RWPE2 (cell line): Measurements from ENCODE around the gene LIFR.

Experiments used
- ATAC-seq: fragments of 200-7000 bp; cut with Tn5 transposase; 3 replicates; pipeline ENCODE4 v1.9.1; 2021; ENCODE audit warnings: low read depth
- DNase-seq: peaks from one replicate; pipeline ENCODE4 v3.0.0-alpha.2; 2020; ENCODE audit warnings: low spot score
- H3K27ac ChIP-seq: fragments of 450-650 bp; 2 replicates; pipeline ENCODE4 v1.5.1; 2017; ENCODE audit warnings: mild to moderate bottlenecking; ENCODE audit not compliant: poor library complexity, severe bottlenecking
- H3K27me3 ChIP-seq: fragments of 250-450 bp; sonication (Bioruptor Pico); 2 replicates; pipeline ENCODE4 v1.5.1; 2021; ENCODE audit warnings: mild to moderate bottlenecking, moderate library complexity; ENCODE audit not compliant: insufficient read depth, poor library complexity, severe bottlenecking
- H3K36me3 ChIP-seq: fragments of 250-450 bp; sonication (Bioruptor Pico); 2 replicates; pipeline ENCODE4 v1.5.1; 2020; ENCODE audit warnings: low read depth, mild to moderate bottlenecking, moderate library complexity
- H3K4me1 ChIP-seq: fragments of 250-450 bp; sonication (Bioruptor Pico); 2 replicates; pipeline ENCODE4 v1.5.1; 2021; ENCODE audit warnings: mild to moderate bottlenecking, moderate library complexity; ENCODE audit not compliant: insufficient read depth, poor library complexity, severe bottlenecking
- H3K4me3 ChIP-seq: fragments of 250-450 bp; sonication (Bioruptor Pico); 2 replicates; pipeline ENCODE4 v1.5.1; 2021; ENCODE audit warnings: mild to moderate bottlenecking, moderate library complexity; ENCODE audit not compliant: severe bottlenecking
- H3K9me3 ChIP-seq: fragments of 250-450 bp; sonication (Bioruptor Pico); 2 replicates; pipeline ENCODE4 v1.5.1; 2021; ENCODE audit warnings: mild to moderate bottlenecking, moderate library complexity; ENCODE audit not compliant: severe bottlenecking
- TF ChIP-seq, protein P1 (sequence below): fragments of 450-650 bp; IDR thresholded peaks from one replicate; pipeline ENCODE4 v1.5.1; 2017; ENCODE audit warnings: mild to moderate bottlenecking, moderate library complexity; ENCODE audit not compliant: poor library complexity, severe bottlenecking

Gene LIFR

GRCh38 chr5:38478878-38479277, 77.6 kb downstream of the LIFR start:
- Histone ChIP-seq H3K4me1 (peaks cover 3% of the 10 kb centered on the region), H3K36me3 (no peaks in the 10 kb centered on the region), H3K27me3 (no peaks in the 10 kb centered on the region), H3K9me3 (no peaks in the 10 kb centered on the region), H3K27ac (no peak overlapping the region), H3K4me3 (no peak overlapping the region)
- ATAC-seq (no peak), DNase-seq (no peak)
- TF ChIP-seq, protein P1, sequence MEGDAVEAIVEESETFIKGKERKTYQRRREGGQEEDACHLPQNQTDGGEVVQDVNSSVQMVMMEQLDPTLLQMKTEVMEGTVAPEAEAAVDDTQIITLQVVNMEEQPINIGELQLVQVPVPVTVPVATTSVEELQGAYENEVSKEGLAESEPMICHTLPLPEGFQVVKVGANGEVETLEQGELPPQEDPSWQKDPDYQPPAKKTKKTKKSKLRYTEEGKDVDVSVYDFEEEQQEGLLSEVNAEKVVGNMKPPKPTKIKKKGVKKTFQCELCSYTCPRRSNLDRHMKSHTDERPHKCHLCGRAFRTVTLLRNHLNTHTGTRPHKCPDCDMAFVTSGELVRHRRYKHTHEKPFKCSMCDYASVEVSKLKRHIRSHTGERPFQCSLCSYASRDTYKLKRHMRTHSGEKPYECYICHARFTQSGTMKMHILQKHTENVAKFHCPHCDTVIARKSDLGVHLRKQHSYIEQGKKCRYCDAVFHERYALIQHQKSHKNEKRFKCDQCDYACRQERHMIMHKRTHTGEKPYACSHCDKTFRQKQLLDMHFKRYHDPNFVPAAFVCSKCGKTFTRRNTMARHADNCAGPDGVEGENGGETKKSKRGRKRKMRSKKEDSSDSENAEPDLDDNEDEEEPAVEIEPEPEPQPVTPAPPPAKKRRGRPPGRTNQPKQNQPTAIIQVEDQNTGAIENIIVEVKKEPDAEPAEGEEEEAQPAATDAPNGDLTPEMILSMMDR = no peak

DNA sequence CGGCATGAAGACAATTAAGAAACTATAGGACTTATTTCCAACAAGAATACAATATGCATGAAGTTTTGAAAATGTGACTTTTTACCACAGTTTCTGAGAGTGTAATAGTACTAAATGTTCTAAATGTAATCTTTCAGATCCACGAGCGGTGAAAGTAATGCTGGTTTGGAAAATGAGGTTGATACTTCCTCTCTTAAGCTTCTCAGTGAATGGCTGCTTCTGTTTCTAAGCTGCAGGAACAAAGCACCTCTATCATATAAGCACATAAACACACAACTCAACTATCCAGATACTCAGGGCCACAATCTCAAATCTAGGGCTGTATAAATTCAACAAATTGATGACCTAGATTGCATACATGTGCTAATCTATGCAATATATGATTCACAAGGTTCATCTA, 78.3 kb downstream of the LIFR start:
- no peak overlapping the region for H3K4me3 ChIP-seq
- DNase-seq (no peak), ATAC-seq (no peak)
- TF ChIP-seq, protein P1 = no peak
- no peaks in the 10 kb centered on the region for H3K27me3 ChIP-seq
- no peaks in the 10 kb centered on the region for H3K36me3 ChIP-seq
- H3K4me1 ChIP-seq = peaks cover 3% of the 10 kb centered on the region
- H3K9me3 ChIP-seq = no peaks in the 10 kb centered on the region
- H3K27ac ChIP-seq = no peak overlapping the region

DNA sequence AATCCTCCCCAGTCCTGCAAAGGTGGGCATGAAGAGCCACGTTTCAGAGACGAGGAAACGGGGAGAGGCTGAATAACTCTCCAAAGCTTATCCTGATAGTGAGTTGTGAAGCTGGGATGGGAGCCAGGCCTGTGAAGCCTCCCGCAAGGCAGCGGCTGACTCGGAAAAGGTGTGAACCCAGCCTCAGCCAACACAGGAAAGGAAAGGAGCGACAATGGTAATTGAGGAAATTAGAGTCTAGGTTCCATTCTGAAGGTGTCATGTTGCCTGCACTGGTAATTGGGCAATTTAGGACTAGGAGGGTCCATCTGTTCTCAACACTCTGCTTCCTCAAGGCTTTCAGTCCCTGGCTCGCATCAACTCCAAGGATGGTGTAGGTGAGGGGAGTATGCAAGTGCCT, 83.4 kb downstream of the LIFR start:
- Histone ChIP-seq H3K27me3 (no peaks in the 10 kb centered on the region), H3K9me3 (no peaks in the 10 kb centered on the region), H3K27ac (no peak overlapping the region), H3K4me3 (no peak overlapping the region), H3K36me3 (no peaks in the 10 kb centered on the region), H3K4me1 (peaks cover 12% of the 10 kb centered on the region)
- TF ChIP-seq, protein P1 = no peak
- ATAC-seq (no peak), DNase-seq (no peak)

GRCh38 chr5:38472541-38472940, 83.9 kb downstream of the LIFR start:
- ATAC-seq = no peak
- H3K9me3 ChIP-seq = no peaks in the 10 kb centered on the region
- H3K4me3 ChIP-seq = no peak overlapping the region
- H3K36me3 ChIP-seq = no peaks in the 10 kb centered on the region
- no peak overlapping the region for H3K27ac ChIP-seq
- H3K27me3 ChIP-seq = no peaks in the 10 kb centered on the region
- no peak for DNase-seq
- peaks cover 17% of the 10 kb centered on the region for H3K4me1 ChIP-seq
- TF ChIP-seq, protein P1 = no peak

- Histone ChIP-seq H3K9me3 (no peaks in the 10 kb centered on the region), H3K36me3 (no peaks in the 10 kb centered on the region), H3K27ac (no peak overlapping the region), H3K4me3 (no peak overlapping the region), H3K27me3 (no peaks in the 10 kb centered on the region), H3K4me1 (peaks cover 24% of the 10 kb centered on the region)
- TF ChIP-seq, protein P1 = no peak
- ATAC-seq (no peak), DNase-seq (no peak)
Observed at GRCh38 chr5:38471709-38472108, 84.7 kb downstream of the LIFR start.
